GM21529 (cell line): ENCODE data around the gene IL1RAPL1.

Experiments used
- ATAC-seq: cut with Tn5 transposase; IDR thresholded peaks from one replicate; pipeline ENCODE4 v1.9.1; 2021; ENCODE audit not compliant: unreplicated experiment

IL1RAPL1 gene

DNA sequence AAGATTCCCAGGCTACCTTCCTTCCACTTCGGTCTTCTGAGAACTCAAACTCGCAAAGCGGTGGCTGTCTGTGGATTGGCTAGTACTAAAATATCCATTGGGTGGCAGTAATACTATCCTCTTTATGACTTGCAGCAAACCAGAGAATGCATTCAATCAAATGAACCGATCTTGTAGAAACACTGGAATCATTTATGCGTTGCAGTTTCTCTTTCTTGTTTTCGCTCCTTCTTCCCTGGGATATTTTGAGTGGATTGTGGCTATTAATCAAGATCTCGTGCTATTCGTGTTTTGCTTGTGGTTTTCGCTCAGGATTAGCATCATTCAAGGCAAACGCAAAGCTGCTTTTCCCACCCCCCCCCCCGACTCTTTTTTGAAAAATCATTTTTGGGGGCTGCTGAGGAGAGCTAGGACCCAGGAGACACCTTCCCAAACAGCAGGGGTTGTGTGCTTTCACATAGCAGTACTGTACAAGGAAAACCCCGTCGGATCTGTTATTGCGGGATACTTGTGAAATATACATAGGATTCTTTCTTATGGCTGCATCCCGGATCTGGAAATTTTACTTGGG lies at the start of gene IL1RAPL1:
IL1RAPL1 (plus strand) TSS at position 466 of the 571 bp plus-strand sequence.
- ATAC-seq = no peak

- ATAC-seq = no peak
Measured at GRCh38 chrX:28542791-28543190, 44.5 kb upstream of the IL1RAPL1 start.

- no peak for ATAC-seq
Measured at GRCh38 chrX:28549838-28550237, 37.4 kb upstream of the IL1RAPL1 start.

- no peak for ATAC-seq
Measured at GRCh38 chrX:28550331-28550872, 36.8 kb upstream of the IL1RAPL1 start.

DNA sequence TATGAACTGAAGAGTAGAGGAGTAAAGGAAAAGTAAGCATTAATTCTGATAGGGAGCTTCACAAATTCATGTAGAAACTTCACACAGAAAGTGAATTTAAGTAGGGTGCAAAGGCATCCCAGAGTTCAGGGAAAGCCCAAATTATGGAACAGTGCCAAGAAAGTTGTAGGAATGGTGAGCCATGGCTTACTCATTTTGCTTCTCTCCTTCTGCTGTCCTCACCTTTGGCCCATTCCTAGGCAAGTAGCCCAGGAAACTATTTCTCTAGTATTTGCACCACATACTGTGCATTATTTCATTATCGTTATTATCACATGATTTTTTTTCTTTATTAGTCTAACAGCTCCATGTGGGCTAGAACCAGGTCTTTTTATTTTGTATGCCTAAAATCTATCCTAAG lies 34.9 kb upstream of the IL1RAPL1 start:
- no peak for ATAC-seq

DNA sequence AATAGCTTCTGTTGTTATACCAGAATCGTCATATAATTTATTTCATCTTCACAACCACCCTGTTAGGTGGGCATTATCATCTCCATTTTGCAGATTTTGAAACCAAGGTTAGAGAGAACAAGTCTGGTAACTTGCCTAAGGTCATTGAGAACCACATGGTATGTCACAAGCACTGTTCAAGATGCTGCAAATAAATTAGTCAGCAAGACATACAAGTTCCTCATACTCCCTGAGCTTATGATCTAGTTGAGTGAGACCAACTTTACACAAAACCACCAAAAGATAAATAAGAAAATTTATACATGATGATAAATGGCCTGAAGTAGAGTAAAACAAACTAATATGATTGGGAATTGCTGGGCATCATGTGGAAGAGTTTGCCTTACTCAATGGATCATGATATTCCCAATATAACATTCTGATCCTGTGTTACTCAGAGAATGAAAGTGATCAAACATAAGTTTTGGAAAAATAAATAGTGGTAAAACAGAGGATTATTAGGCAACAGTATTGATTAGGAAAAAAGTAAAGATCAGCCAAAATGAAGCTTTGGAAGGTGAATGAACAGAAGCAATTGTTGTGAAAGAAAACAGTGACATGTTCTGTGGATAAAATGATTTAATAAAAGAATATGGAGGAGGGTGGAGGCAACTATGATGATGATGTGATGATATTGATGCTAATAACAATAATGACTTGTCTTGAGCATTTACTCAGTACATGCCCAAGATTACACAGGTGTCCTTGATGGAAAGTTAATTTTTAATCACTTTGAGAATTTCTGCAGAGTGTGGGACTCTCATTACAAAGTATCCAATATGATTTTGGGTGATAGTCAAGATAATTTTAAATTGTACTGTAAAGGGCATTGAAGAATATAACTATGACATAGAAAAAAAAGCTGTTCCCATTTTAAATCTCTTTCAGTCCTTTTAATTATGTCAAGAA lies 34.1 kb upstream of the IL1RAPL1 start:
- no peak for ATAC-seq

- ATAC-seq = no peak
Measured at GRCh38 chrX:28576117-28576516, 11.1 kb upstream of the IL1RAPL1 start.

GRCh38 chrX:28581522-28581921 lies 5.7 kb upstream of the IL1RAPL1 start:
- no peak for ATAC-seq

- no peak for ATAC-seq
Measured at GRCh38 chrX:28582511-28582910, 4.7 kb upstream of the IL1RAPL1 start.

DNA sequence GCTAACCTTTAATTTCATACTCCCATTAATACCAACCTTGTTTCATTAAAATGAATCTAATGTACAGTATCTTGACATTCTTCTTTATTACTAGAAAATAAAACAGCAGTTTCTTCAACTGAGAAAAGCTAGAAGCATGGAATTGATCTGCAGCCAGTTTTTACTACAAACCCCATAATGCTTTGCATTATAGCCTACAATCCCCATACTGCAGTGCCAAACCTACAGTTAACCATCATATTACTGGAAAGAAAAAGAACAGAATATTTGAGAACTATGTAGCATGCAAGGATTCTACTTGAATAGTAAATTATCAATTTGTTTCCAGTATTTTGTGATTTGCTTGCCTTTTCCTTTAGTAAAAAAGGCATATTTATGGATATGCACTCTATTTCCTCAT lies 3.2 kb upstream of the IL1RAPL1 start:
- ATAC-seq = no peak

GRCh38 chrX:28585767-28586166 lies 1.5 kb upstream of the IL1RAPL1 start:
- no peak for ATAC-seq

DNA sequence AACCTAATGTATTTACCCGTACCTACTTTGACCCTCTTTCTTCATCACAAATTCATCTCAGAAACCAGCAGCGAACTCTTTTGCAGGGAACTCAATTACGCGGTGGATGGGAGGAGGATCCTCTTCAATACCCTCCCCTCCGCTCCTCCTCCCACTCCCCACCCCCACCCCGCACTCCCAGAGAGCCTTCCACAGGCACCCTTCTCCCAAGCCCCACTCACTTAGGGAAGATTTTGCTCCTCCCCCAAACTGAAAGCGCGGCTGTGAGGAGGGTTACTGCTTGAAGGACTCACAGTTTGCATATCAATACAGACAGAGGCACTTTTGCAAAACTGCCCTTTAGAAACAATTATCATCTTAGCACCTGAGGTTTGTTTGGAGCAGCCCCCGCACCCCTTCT lies 960 bp upstream of the IL1RAPL1 start:
- ATAC-seq = no peak

DNA sequence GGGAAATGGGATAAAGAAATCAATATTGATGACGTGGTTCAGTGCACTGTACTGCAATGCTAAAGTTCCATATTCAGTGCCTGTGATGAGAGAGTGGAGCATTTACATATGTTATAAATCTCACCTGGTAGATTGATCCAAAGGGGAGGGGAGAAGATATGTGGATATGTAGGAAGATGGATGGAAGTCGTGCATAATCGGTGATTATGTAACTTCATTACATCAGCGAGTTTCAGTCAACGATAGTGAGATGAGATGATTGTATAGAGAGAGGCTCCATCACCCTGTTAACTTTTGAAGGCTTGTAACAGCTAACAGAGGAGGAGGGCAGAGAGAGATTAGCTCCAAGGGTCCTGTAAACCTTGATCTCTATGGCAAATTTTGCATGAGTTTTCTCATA lies 1.8 kb downstream of the IL1RAPL1 start:
- no peak for ATAC-seq

- no peak for ATAC-seq
Measured at GRCh38 chrX:28590396-28590795, 3.1 kb downstream of the IL1RAPL1 start.

DNA sequence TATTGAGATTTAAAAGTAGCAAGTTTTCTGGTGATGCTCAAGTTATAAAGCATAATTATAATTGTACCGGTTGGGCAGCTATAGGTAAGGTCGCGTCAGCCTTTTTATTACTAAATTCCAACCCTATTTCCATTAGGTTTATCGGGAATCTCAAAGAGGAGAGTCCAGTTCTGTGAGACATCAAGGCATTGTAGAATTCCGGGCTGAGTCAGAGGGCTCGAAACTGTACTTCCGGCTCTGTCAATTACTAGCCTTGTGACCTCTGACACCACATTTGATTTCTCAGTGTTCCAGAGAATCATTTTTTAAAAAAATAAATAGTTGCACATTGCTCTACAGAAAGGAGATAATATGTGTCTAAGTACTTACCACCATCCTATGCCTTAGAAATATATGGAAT lies 4.3 kb downstream of the IL1RAPL1 start:
- ATAC-seq = no peak

DNA sequence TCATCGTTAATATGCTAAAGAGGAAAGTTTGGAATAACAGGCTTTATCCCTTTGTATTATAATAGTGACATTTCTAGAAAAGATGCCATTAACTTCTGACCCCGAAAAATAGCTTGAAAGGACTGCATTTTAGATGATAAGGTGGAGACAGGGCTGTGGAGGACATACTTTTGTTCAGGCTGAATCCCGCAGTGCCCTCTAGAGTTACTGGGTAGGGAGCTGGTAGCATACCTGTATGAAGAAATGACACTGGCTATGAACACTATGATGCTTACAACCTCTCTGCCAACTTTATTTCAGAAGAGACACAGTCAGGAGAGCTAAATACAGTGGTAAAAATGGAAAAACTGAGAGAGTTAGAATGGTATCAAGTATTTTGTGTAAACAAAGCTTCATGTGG lies 8.1 kb downstream of the IL1RAPL1 start:
- ATAC-seq = no peak

GRCh38 chrX:28599957-28600356 lies 12.7 kb downstream of the IL1RAPL1 start:
- no peak for ATAC-seq

GRCh38 chrX:28609003-28609402 lies 21.8 kb downstream of the IL1RAPL1 start:
- ATAC-seq = no peak

GRCh38 chrX:28609917-28610613 lies 22.8 kb downstream of the IL1RAPL1 start:
- no peak for ATAC-seq

GRCh38 chrX:28610746-28611145 lies 23.5 kb downstream of the IL1RAPL1 start:
- ATAC-seq = no peak

DNA sequence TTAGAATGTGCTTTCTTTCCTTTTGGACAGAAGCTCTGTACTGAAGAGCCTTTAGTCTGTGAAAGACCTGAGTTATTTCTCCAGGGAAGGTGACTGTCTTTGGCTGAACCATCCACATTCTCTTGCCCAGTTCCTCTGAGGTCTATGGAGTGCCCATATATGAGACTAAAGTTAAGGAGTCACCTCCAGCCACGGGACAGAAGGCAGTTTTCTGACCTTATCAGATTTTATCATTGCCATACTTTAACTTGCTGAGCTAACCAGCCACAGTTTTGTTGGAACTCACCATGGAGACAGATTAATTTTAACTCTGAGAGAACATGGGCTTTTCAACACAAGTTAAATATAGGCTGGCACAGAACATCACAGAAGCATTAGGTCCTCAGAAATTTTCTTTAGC lies 26.3 kb downstream of the IL1RAPL1 start:
- no peak for ATAC-seq

DNA sequence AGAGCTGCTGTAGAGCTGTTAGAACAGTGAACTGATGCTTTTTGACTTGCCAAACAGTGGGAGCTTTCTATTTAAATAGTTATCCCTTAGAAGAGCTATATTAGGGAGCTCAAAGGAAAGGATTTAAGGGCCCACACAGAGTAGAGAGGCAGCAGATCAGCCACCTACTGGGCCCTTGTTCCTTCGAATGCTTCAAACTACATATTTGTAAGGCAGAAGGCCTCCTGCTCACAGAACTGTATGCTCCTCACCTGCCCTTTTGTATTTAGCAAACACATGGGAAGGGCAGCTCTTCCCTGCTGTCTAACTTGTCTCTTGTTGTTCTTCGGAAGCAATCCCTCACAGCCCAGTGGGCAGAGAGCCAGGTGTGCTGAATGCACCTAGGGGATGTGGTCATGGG lies 38.0 kb downstream of the IL1RAPL1 start:
- no peak for ATAC-seq
